Esophagus muscularis mucosa (tissue), 4 donors: ENCODE measurements around the gene STARD7. TPM values are rescaled to one million over a fixed set of nuclear protein-coding genes. Genes with fewer than 3 reads are reported as not detected.
"Not testable (repeated sequence)": the region's sequence is repeated elsewhere in the genome, so short reads cannot be mapped to it uniquely, and the experiment has no call there.

ENCODE experiments used
- DNase-seq: peaks from one replicate; pipeline ENCODE4 v3.0.0-alpha.2; 2017; ENCODE audit errors: extremely low spot score
- H3K27ac ChIP-seq, 4 donors: fragments of 200-600 bp; sonication (generic); replicated peaks in 1 of 4; 1 replicate in 3 of 4; 2 replicates in 1 of 4; pipeline ENCODE4 v1.5.1; 2016 to 2019; ENCODE audit warnings: mild to moderate bottlenecking in 1 of 4
- H3K27me3 ChIP-seq, 4 donors: fragments of 200-600 bp; sonication (generic); one replicate each; pipeline versions ENCODE4 v1.5.1 to v1.6.0; 2016 to 2019
- H3K36me3 ChIP-seq, 4 donors: fragments of 200-600 bp; sonication (generic); one replicate each; pipeline ENCODE4 v1.5.1; 2016 to 2019
- H3K4me1 ChIP-seq, 4 donors: fragments of 200-600 bp; sonication (generic); one replicate each; pipeline ENCODE4 v1.5.1; 2016 to 2019
- H3K4me3 ChIP-seq, 4 donors: fragments of 200-600 bp; sonication (generic); 1 replicate in 2 of 4; 2 replicates in 2 of 4; pipeline ENCODE4 v1.5.1; 2016 to 2019; ENCODE audit warnings: mild to moderate bottlenecking in 4 of 4, moderate library complexity in 1 of 4
- H3K9me3 ChIP-seq, 4 donors: fragments of 200-600 bp; sonication (generic); 1 replicate in 3 of 4; 2 replicates in 1 of 4; pipeline ENCODE4 v1.5.1; 2016 to 2019
- CTCF ChIP-seq, 3 experiments: fragments of 200-600 bp in 2 of 3; fragments of 450-650 bp in 1 of 3; sonication (generic) in 2 of 3; IDR thresholded peaks; one replicate each; pipeline ENCODE4 v1.5.1; 2017 to 2019; ENCODE audit warnings: antibody characterized with exemption in 3 of 3, mild to moderate bottlenecking in 2 of 3, moderate library complexity in 1 of 3
- EP300 ChIP-seq: sonication (generic); formaldehyde crosslinking; IDR thresholded peaks from one replicate; pipeline ENCODE4 v1.6.1; 2017; ENCODE audit warnings: antibody characterized with exemption
- POLR2A ChIP-seq: fragments of 450-650 bp; IDR thresholded peaks from one replicate; pipeline ENCODE4 v1.6.1; 2017; ENCODE audit warnings: antibody characterized with exemption, moderate library complexity, mild to moderate bottlenecking, low read depth
- POLR2AphosphoS5 ChIP-seq, 2 donors: sonication (generic); formaldehyde crosslinking; IDR thresholded peaks; one replicate each; pipeline ENCODE4 v1.6.1; 2017; ENCODE audit warnings: antibody characterized with exemption in 2 of 2
- WGBS: methylation state at CpG from one replicate; pipeline ENCODE4 v1.1.5; 2018; 5-methylcytosine and 5-hydroxymethylcytosine counted together
- intact Hi-C: fragments of 100-400 bp; cut with DNase I; formaldehyde crosslinking; loops from one replicate; pipeline ENCODE4 v1.15.1; 2023
- total RNA-seq, 4 donors: library from RNA; depleted of rRNA; stranded (reverse); fragments of >200 nt; gene quantifications; one replicate each; pipeline versions ENCODE4 v1.1.0 to v1.2.1, GENCODE V29; 2016

Gene STARD7
- total RNA-seq, 4 donors from 2014 or later, result 85.0 to 110 (median 92.2) TPM

DNA sequence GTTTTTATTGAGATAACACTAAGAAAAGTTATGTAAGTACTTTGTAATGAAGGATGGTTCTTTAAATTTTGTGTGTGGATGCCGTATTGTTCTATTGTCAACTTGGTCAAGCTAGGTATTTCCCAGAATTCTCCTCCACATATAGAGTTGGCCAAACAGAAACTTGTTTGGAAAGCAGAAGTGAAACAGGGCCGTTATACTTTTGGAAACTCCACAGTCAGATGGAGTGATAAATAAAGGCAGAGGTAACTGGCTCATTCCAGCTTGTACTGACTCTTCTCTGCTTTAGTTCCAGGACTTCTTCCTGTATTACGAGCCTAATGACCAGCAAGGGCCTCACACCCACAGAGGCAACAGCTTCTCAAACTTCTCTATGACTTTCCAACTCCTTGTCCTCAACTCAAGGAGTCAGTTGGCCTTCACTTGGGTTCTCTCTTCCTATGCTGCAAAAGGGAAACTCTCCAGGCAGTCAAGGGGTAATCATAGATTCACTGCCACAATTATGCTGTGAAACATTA is 16.4 kb upstream of the STARD7 start:
- Histone ChIP-seq H3K4me3 (no peak overlapping the region), H3K4me1 (no peaks in the 10 kb centered on the region), H3K27ac (no peak overlapping the region), H3K36me3 (no peaks in the 10 kb centered on the region), H3K9me3 (no peaks in the 10 kb centered on the region), H3K27me3 (no peaks in the 10 kb centered on the region)
- DNase-seq, result no peak
- intact Hi-C loops, result no loop called here
- TF ChIP-seq POLR2A, result no peak
- no peak for TF ChIP-seq EP300
- no peak for TF ChIP-seq CTCF (IDR thresholded peaks at IDR 0.05)
- TF ChIP-seq POLR2AphosphoS5 (IDR thresholded peaks at IDR 0.05), result no peak
- WGBS, result 73% methylated on average over 3 of the region's 3 CpGs

DNA sequence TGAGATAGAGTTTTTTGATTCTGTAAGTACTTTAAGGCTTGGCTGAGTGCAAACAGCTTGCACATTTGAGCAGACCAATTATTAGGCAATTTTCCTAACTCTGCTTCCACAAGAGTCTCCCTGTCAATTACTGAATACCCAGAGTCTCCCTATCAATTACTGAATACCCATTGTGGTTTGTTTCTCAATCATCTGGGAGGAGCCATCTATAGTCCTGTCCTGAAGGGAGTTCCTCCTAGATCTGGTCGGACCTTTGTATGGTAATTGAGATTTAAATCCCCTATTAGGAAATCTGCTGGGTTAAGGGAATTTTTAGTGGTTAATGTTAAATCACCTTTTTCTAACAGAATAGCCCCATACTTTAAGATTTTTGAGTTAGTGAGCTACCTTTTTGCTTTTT is 12.5 kb upstream of the STARD7 start:
- H3K36me3 ChIP-seq, H3K9me3 ChIP-seq, H3K4me3 ChIP-seq, DNase-seq, H3K27me3 ChIP-seq, intact Hi-C loops, H3K27ac ChIP-seq, H3K4me1 ChIP-seq: not testable (repeated sequence)
- WGBS, result 90% methylated on average over 1 of the region's 1 CpG

- intact Hi-C loops, result not testable (repeated sequence)
- 100% methylated on average over 2 of the region's 4 CpGs for WGBS
These were observed 11.3 kb upstream of the STARD7 start for GRCh38 chr2:96219959-96220358.

DNA sequence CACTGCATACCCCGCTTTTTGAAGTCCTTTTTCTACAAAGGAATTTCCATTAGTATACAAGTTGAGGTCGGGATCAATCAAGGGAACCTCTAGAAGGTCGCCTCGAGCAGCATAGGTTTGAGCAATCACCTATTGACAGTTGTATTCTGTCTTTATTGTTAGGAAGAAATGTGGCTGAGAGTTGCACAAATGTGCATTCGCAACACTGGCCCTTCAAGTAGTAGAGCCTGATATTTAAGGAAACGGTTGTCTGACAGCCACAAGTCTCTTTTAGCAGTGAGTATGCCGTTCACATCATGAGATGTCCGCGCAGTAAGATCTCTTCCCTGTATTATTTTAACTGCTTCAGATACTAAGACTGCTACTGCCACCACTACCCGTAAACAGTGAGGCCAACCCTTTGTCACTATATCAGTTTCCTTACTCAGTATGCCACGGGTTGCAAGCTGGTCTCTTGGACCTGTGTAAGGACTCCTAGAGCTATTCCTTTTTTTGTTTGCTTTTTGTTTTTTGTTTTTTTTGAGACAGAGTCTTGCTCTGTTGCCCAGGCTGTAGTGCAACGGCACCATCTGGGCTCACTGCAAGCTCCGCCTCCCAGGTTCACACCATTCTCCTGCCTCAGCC is 10.0 kb upstream of the STARD7 start:
- no peak for TF ChIP-seq POLR2A
- TF ChIP-seq CTCF (IDR thresholded peaks at IDR 0.05), result no peak
- no peak for TF ChIP-seq EP300
- no peak for TF ChIP-seq POLR2AphosphoS5 (IDR thresholded peaks at IDR 0.05)
- whole genome bisulfite sequencing, result 89% methylated on average over 13 of the region's 13 CpGs
- Histone ChIP-seq H3K4me1 (no peaks in the 10 kb centered on the region), H3K27ac (no peak overlapping the region), H3K36me3 (no peaks in the 10 kb centered on the region), H3K9me3 (no peaks in the 10 kb centered on the region), H3K27me3 (no peaks in the 10 kb centered on the region), H3K4me3 (no peak overlapping the region)
- DNase-seq, result no peak
- intact Hi-C loops, result no loop called here

More at GRCh38 chr2:96219959-96220358, 11.3 kb upstream of the STARD7 start:
- H3K9me3 ChIP-seq, H3K27me3 ChIP-seq, H3K27ac ChIP-seq, DNase-seq, H3K4me3 ChIP-seq, H3K4me1 ChIP-seq, H3K36me3 ChIP-seq: not testable (repeated sequence)

- H3K4me3 ChIP-seq, result no peak overlapping the region
- no peak for DNase-seq
- intact Hi-C loops, result no loop called here
- no peaks in the 10 kb centered on the region for H3K9me3 ChIP-seq
- H3K36me3 ChIP-seq, result no peaks in the 10 kb centered on the region
- TF ChIP-seq EP300 (no peak), POLR2A (no peak), CTCF (IDR thresholded peaks at IDR 0.05) (no peak), POLR2AphosphoS5 (IDR thresholded peaks at IDR 0.05) (no peak)
- peaks cover 5 to 9% (median 7%) of the 10 kb centered on the region in 4 donors for H3K4me1 ChIP-seq
- 91% methylated on average over 4 of the region's 4 CpGs for WGBS
- H3K27me3 ChIP-seq, result no peaks in the 10 kb centered on the region
- H3K27ac ChIP-seq, result no peak overlapping the region
These were observed 5.9 kb upstream of the STARD7 start for GRCh38 chr2:96214554-96214953.

DNA sequence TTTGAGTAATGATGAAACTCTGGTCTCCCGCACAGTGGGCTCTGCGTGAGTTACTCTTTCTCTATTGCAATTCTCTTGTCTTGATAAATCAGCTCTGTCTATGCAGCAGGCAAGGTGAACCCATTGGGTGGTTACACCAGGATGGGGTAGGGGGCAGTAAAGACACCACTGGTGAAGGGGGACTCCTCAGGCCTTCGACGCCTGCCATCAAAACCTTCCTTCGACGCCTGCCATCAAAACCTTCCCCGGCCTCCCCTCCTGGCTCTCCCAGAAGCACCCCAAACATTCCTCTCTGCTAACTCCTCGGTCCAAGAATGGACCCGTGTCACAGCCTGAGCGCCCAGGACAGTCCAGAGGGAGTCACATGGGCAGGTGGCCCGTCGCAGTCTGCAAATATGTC is 4.8 kb upstream of the STARD7 start:
- intact Hi-C loops, result no loop called here
- DNase-seq, result no peak
- Histone ChIP-seq H3K9me3 (no peaks in the 10 kb centered on the region), H3K4me1 (peaks cover 7 to 14% (median 13%) of the 10 kb centered on the region in 4 donors), H3K27me3 (no peaks in the 10 kb centered on the region), H3K36me3 (no peaks in the 10 kb centered on the region), H3K4me3 (no peak overlapping the region), H3K27ac (no peak overlapping the region)
- no peak for TF ChIP-seq EP300
- TF ChIP-seq POLR2AphosphoS5 (IDR thresholded peaks at IDR 0.05), result no peak
- no peak for TF ChIP-seq CTCF (IDR thresholded peaks at IDR 0.05)
- TF ChIP-seq POLR2A, result no peak
- WGBS, result 96% methylated on average over 12 of the region's 12 CpGs
